HL-60 (cell line): ENCODE data around the gene ASIC1.

Experiments
- DNase-seq, 2 experiments: peaks; one replicate each; pipeline ENCODE4 v3.0.0-alpha.2; 2010 to 2020; ENCODE audit warnings: low read depth in 1 of 2, low spot score in 1 of 2
- H3K27ac ChIP-seq: fragments of 250-450 bp; sonication (Bioruptor Pico); replicated peaks from 2 replicates; pipeline ENCODE4 v1.5.1; 2020; ENCODE audit warnings: mild to moderate bottlenecking, moderate library complexity
- H3K27me3 ChIP-seq: fragments of 250-450 bp; sonication (Bioruptor Pico); 2 replicates; pipeline ENCODE4 v1.5.1; 2021; ENCODE audit warnings: mild to moderate bottlenecking, moderate library complexity; ENCODE audit not compliant: insufficient read depth, poor library complexity, severe bottlenecking
- H3K4me3 ChIP-seq: replicated peaks from 2 replicates; pipeline ENCODE4 v1.5.1; 2011; ENCODE audit warnings: mild to moderate bottlenecking, control low read depth, low read length; ENCODE audit not compliant: insufficient read depth
- CTCF ChIP-seq: IDR thresholded peaks from one replicate; pipeline ENCODE4 v1.5.1; 2011; ENCODE audit warnings: low read length, control low read depth, inconsistent platforms; ENCODE audit not compliant: insufficient read depth
- GABPA ChIP-seq: IDR thresholded peaks from 2 replicates; pipeline ENCODE4 v1.6.1; 2012; ENCODE audit warnings: low read depth
- POLR2AphosphoS5 ChIP-seq: IDR thresholded peaks from 2 replicates; pipeline ENCODE4 v1.6.1; 2012; ENCODE audit warnings: low read depth
- REST ChIP-seq: IDR thresholded peaks from 2 replicates; pipeline ENCODE4 v1.6.1; 2012; ENCODE audit warnings: low read depth; ENCODE audit not compliant: insufficient replicate concordance
- SPI1 ChIP-seq: IDR thresholded peaks from 2 replicates; pipeline ENCODE4 v1.6.1; 2012; ENCODE audit warnings: low read depth, mild to moderate bottlenecking, borderline replicate concordance

Gene ASIC1

GRCh38 chr12:50111395-50111692 is 53.9 kb downstream of the ASIC1 start:
- Histone ChIP-seq H3K27me3 (no peaks in the 10 kb centered on the region), H3K27ac (no peak overlapping the region), H3K4me3 (peak overlapping the region; percentile 37)
- TF ChIP-seq POLR2AphosphoS5 (no peak), REST (no peak), GABPA (no peak), CTCF (no peak), SPI1 (no peak)
- no peak for DNase-seq

GRCh38 chr12:50111693-50112455 is 54.5 kb downstream of the ASIC1 start, which contains the start of gene COX14:
COX14 (plus strand) TSS chr12:50112236; CDS start chr12:50120044, 7,808 bp downstream.
- peak; percentile 98 to 99 for DNase-seq
- Histone ChIP-seq H3K27me3 (no peaks in the 10 kb centered on the region), H3K27ac (peak within 1 kb of the TSS; percentile 81), H3K4me3 (peak within 1 kb of the TSS; percentile 88)
- TF ChIP-seq POLR2AphosphoS5 (peak; percentile 96), CTCF (peak; percentile 70), SPI1 (peak; percentile 84; the same call in 1 of the 2 replicates), GABPA (peak; percentile 84), REST (peak; percentile 68)

- peak overlapping the region; percentile 88 for H3K4me3 ChIP-seq
- peak; percentile 45 to 55 for DNase-seq
- peak overlapping the region; percentile 81 for H3K27ac ChIP-seq
- no peaks in the 10 kb centered on the region for H3K27me3 ChIP-seq
- TF ChIP-seq POLR2AphosphoS5 (no peak; the same call in 1 of the 2 replicates), SPI1 (no peak), REST (no peak), GABPA (no peak), CTCF (no peak)
Measured at GRCh38 chr12:50112456-50113218, 55.2 kb downstream of the ASIC1 start.
